Activated naive CD8-positive, alpha-beta T cell treated with anti-CD3 and anti-CD28 coated beads, Interleukin-2, amount 50 U/mL, for 24 hours (primary cell): ENCODE measurements around the gene TRPV3.

Experiments used
- ATAC-seq: fragments of 150-1000 bp; cut with Tn5 transposase; one replicate; pipeline ENCODE4 v1.10.0; 2021
- DNase-seq: peaks from one replicate; pipeline ENCODE4 v3.0.0; 2021
- H3K27ac Mint-ChIP-seq: one replicate; pipeline ENCODE4 v1.8.0; 2021; ENCODE audit warnings: mild to moderate bottlenecking, mixed read lengths
- H3K27me3 Mint-ChIP-seq: one replicate; pipeline ENCODE4 v1.8.0; 2021; ENCODE audit warnings: mixed read lengths
- H3K36me3 Mint-ChIP-seq: one replicate; pipeline ENCODE4 v1.8.0; 2021; ENCODE audit warnings: low read depth, mixed read lengths
- H3K4me1 Mint-ChIP-seq: one replicate; pipeline ENCODE4 v1.8.0; 2021; ENCODE audit warnings: mixed read lengths
- H3K4me3 Mint-ChIP-seq: one replicate; pipeline ENCODE4 v1.8.0; 2021; ENCODE audit warnings: mild to moderate bottlenecking, moderate library complexity, mixed read lengths
- H3K9me3 Mint-ChIP-seq: one replicate; pipeline ENCODE4 v1.8.0; 2021; ENCODE audit warnings: mixed read lengths

TRPV3 gene

DNA sequence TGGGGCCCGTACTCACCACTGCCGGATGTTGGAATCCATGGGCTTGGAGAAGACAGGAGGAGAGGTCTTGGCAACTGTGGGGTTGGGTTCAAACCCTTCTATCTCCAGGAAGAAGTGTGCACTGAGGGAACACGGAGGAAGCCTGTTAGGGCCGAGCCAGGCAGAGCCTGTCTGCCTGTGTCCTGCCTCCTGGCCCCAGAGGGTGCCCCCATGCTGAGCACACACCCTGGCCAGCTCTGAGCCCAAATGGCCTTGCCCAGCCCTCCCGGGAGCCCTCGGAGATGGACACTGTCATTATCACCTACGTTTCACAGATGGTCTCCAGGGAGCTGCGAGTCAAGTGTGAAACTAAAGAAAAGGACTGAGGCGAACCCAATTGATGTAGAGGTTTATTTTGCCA is 12.5 kb downstream of the TRPV3 start:
- H3K9me3 Mint-ChIP-seq, result peaks cover 3% of the 10 kb centered on the region
- DNase-seq, result no peak
- H3K36me3 Mint-ChIP-seq, result no peaks in the 10 kb centered on the region
- ATAC-seq, result no peak
- H3K27ac Mint-ChIP-seq, result no peak overlapping the region
- no peak overlapping the region for H3K4me3 Mint-ChIP-seq
- H3K4me1 Mint-ChIP-seq, result no peaks in the 10 kb centered on the region
- peaks cover 11% of the 10 kb centered on the region for H3K27me3 Mint-ChIP-seq

DNA sequence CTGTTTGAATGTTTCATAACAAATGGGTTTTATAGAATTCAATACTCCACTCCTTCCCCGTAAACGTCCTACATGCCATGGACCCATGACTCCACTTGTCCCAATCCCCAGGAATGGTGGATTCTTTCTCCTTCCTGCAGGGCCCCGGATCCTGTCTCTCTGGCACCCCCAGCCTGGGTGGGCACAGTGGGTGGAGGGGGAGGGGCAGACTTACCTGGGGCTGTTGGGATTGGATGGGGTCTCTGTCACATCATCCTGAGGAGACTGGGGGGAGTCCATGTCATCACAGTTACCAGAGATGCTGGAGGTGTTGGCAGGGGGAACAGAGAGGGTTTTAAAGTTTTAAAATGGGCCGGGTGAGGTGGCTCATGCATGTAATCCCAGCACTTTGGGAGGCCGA is 13.2 kb downstream of the TRPV3 start:
- Mint-ChIP-seq H3K4me3 (no peak overlapping the region), H3K9me3 (peaks cover 2% of the 10 kb centered on the region), H3K36me3 (no peaks in the 10 kb centered on the region), H3K4me1 (no peaks in the 10 kb centered on the region), H3K27me3 (peaks cover 6% of the 10 kb centered on the region), H3K27ac (no peak overlapping the region)
- DNase-seq (no peak), ATAC-seq (no peak)

DNA sequence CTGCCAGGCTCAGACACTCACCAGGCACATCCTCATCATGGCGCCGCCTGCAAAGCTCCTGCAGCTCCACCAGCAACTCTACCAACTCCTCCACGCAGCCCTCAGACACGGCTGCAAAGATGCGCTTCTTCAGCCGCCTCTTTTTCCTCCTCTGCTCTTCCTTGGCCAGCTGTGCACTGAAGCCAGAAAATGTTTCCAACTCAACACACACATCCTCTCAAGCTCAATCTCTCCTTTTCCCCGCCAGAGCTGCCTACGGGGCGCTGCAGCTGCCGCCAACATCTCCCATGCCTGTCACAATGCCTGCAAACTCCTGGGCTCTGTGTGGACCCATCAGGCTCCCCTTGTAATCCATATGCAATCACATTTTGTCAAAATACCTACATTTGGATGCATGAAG is 14.2 kb downstream of the TRPV3 start:
- no peaks in the 10 kb centered on the region for H3K4me1 Mint-ChIP-seq
- no peak overlapping the region for H3K27ac Mint-ChIP-seq
- DNase-seq, result no peak
- peaks cover 5% of the 10 kb centered on the region for H3K27me3 Mint-ChIP-seq
- H3K4me3 Mint-ChIP-seq, result no peak overlapping the region
- ATAC-seq, result no peak
- no peaks in the 10 kb centered on the region for H3K36me3 Mint-ChIP-seq
- no peaks in the 10 kb centered on the region for H3K9me3 Mint-ChIP-seq

DNA sequence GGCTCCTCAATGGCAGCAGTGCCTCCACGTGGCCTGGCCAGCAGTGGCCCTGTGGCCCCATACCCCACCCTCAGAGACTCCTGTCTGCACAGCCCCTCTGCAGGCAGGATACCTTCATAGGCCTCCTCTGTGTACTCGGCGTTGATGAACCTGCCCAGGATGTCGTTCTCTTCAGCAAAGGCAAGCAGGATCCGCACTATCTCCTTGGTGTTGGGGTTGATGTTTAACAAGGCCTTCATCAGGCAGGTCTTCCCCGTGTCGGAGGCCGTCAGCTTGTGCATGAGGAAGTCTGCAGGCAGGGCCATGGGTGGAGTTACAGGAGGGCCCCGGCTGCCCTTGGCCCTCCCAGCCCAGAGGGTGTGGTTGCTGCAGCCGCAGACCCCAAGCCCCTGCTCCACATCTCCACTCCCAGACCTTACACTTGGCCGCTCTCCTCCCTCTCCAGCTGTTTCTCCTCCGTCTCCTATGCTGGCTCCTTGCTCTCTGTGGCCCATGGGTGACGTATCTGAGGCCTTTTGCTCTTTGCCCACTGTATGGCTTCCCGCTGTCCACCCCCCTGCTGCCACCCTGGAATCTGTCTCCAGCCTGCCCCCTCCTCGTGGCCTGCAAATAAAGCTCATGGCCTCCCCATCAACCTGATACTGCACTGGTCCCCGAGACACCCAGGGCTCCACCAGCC is 15.1 kb downstream of the TRPV3 start:
- Mint-ChIP-seq H3K4me3 (no peak overlapping the region), H3K27ac (no peak overlapping the region), H3K27me3 (peaks cover 5% of the 10 kb centered on the region), H3K9me3 (no peaks in the 10 kb centered on the region), H3K36me3 (no peaks in the 10 kb centered on the region), H3K4me1 (no peaks in the 10 kb centered on the region)
- ATAC-seq (no peak), DNase-seq (no peak)

DNA sequence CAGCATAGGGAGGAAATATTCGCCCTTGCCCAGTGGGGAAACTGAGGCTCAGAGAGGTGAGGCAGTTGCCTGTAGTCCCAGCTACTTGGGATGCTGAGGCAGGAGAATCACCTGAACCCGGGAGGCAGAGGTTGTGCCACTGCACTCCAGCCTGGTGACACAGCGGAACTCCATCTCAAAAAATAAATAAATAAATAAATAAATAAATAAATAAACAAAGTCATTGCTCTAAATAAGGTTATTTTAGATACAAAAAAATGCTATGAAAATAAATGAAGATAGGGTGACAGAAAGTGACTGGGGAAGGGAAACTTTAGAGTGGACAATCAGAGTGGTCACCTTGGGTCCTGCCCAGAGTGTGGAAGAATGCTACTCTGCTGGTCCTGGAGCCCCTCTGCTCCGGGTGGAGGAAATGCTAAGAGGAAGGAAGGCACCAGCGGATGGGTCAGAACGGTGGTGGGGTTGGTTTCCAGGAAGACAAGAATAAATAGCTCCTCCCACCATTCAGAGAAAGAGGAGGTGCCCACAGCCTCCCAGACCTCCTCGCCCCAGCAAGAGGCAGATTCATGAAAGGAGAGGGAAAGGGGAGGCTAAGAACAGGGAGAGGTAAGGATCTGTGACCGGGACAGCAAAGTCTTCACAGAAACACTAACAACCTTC is 17.6 kb downstream of the TRPV3 start:
- Mint-ChIP-seq H3K36me3 (no peaks in the 10 kb centered on the region), H3K27ac (no peak overlapping the region), H3K27me3 (peaks cover 5% of the 10 kb centered on the region), H3K9me3 (no peaks in the 10 kb centered on the region), H3K4me3 (no peak overlapping the region), H3K4me1 (peaks cover 2% of the 10 kb centered on the region)
- ATAC-seq (no peak), DNase-seq (no peak)

DNA sequence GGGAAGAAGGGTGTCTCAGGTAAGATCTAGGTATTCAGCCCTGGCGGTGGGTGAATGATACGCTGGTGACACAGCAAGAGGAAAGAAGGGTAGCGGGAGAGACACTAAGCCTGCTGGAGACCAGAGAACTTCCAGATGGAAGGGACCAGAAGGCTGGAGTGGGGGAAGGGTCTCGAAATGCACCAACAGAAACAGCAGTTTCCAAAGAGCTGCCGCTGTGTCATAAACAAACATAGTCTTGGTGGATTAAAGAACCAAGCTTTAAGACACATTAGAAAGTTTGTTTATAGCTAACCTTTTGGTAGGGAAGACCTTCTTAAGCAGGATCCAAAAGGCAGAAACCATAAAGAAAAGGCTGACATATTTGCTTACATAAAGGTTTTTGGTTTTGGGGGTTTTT is 20.9 kb downstream of the TRPV3 start:
- no peaks in the 10 kb centered on the region for H3K36me3 Mint-ChIP-seq
- H3K27me3 Mint-ChIP-seq, result no peaks in the 10 kb centered on the region
- peaks cover 6% of the 10 kb centered on the region for H3K4me1 Mint-ChIP-seq
- ATAC-seq (no peak), DNase-seq (no peak)
- no peak overlapping the region for H3K27ac Mint-ChIP-seq
- no peak overlapping the region for H3K4me3 Mint-ChIP-seq
- no peaks in the 10 kb centered on the region for H3K9me3 Mint-ChIP-seq

DNA sequence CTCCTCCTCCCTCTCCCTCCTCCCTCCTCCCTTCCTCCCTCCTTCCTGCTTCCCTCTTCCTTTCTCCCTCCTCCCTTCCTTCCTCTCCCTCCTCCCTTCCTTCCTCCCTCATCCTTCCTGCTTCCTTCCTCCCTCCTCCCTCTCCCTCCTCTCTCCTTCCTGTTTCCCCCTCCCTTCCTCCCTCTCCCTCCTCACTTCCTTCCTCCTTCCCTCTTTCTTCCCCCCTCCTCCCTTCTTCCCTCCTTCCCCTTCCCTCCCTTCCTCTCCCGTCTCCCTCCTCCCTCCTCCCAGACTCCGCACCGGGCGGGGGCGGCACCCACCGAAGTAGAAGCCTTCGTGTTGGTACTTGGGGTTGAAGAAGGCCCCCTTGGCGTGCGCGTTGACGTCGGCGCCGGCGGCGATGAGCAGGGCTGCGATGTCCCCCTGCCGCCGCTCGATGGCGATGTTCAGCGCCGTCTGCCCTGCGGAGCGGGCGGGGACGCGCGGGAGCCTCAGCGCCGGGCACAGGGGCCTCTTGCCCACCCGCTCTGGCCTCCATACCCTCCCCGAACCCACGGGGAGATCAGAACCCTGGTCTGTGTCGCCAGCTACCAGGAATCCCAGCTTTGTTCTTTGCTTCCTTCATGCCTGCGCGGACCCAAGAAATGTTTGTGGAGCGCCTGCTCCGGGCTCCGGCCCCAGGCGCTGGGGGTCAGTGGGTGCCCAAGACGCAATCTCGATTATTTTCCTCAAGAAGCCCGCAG is 22.2 kb downstream of the TRPV3 start:
- Mint-ChIP-seq H3K27ac (no peak overlapping the region), H3K9me3 (no peaks in the 10 kb centered on the region), H3K36me3 (no peaks in the 10 kb centered on the region), H3K4me3 (peak overlapping the region; percentile 57), H3K27me3 (no peaks in the 10 kb centered on the region), H3K4me1 (peaks cover 6% of the 10 kb centered on the region)
- ATAC-seq (peak; percentile 73), DNase-seq (peak; percentile 77)

DNA sequence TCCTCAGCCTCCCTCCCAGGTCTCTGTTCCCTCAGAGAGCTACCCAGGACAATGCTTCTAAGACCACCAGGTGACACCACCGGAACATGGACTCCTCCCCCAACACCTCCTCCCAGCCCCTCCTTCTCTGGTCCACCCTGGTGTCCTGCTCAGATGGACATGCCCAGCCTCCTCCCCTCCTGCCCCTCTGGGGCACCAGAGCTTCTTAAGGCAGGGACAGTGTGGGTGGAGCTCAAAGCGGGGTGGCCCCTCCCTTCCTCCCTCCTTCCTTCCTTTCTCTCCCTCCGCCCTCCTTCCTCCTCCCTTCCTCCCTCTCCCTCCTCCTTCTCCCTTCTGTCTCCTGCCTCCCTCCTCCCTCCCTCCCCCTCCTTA is 22.7 kb downstream of the TRPV3 start:
- H3K9me3 Mint-ChIP-seq, result no peaks in the 10 kb centered on the region
- no peak overlapping the region for H3K4me3 Mint-ChIP-seq
- H3K36me3 Mint-ChIP-seq, result no peaks in the 10 kb centered on the region
- H3K4me1 Mint-ChIP-seq, result peaks cover 6% of the 10 kb centered on the region
- DNase-seq, result no peak
- ATAC-seq, result no peak
- no peak overlapping the region for H3K27ac Mint-ChIP-seq
- no peaks in the 10 kb centered on the region for H3K27me3 Mint-ChIP-seq

DNA sequence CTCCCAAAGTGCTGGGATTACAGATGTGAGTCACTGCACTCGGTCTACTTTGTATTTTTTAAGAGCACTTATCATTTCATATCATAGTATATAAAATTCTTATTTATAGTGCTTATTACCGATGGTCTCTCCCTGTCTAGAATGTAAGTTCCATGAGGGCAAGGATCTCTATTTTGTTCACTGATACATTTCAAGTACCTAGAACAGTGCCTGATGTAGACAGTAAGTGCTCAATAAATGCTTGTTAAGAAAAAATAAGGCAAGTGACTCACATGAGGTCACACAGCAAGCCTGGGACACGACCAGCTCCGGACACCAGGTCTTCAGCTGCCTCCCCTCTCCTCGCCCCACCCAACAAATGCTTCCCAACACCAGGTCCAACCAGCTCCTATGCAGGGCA is 23.9 kb downstream of the TRPV3 start:
- H3K9me3 Mint-ChIP-seq, result no peaks in the 10 kb centered on the region
- H3K4me1 Mint-ChIP-seq, result peaks cover 6% of the 10 kb centered on the region
- H3K27ac Mint-ChIP-seq, result no peak overlapping the region
- H3K27me3 Mint-ChIP-seq, result no peaks in the 10 kb centered on the region
- ATAC-seq (no peak), DNase-seq (no peak)
- no peaks in the 10 kb centered on the region for H3K36me3 Mint-ChIP-seq
- no peak overlapping the region for H3K4me3 Mint-ChIP-seq

DNA sequence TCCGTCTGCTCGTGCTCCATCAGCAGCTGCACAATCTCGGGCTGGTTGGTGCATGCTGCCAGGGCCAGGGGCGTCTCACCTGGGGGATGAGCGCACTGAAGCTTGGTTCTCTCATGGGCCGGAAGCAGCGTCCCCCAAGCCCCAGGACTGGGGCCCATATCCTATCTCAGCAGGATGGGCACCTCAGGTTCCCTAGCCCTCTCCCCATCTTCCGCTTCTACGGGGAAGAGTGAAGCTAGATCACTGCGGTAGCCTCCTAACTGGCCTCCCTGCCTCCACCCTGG is 24.8 kb downstream of the TRPV3 start:
- Mint-ChIP-seq H3K27me3 (no peaks in the 10 kb centered on the region), H3K4me3 (no peak overlapping the region)

DNA sequence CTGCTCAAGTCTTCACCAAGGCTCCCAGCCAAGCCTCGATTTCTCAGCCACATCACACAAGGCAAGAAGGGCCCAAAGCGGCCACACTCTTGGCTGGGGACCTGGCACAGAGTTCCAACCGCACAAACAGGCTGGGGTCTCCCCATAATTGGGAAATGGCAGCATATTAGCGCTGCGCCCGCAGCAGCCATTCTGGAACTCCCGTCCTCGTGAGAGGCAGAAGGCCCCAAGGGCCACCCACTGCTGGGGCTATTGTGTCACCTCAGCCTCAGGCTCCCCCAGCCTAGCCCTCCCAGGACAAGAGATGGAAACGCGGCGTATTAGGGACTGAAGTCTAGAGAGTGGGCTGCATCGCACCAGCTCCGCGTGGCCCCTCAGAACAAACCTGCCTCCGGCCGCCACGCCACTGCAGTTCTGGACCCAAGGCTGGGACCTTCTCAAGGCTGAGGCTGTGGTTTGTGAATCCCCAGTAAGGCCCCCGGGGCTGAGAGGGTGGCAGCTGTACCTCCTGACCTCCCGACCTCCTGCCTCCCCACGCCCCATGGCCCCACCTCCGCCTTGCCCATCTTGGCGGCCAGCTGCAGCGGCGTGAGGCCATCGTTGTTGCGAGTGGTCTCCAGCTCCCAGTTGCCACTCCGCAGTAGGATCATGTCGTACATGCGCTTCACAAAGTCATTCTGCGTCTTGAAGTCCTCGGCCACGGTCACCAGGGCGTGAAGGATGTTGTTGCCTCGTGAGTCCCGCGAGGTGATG is 25.3 kb downstream of the TRPV3 start:
- Mint-ChIP-seq H3K27me3 (no peaks in the 10 kb centered on the region), H3K4me1 (peaks cover 6% of the 10 kb centered on the region), H3K27ac (no peak overlapping the region), H3K9me3 (no peaks in the 10 kb centered on the region), H3K36me3 (no peaks in the 10 kb centered on the region), H3K4me3 (no peak overlapping the region)
- DNase-seq, result no peak
- no peak for ATAC-seq

More for the DNA sequence above, 24.8 kb downstream of the TRPV3 start:
- H3K4me1 Mint-ChIP-seq, result peaks cover 6% of the 10 kb centered on the region
- ATAC-seq (no peak), DNase-seq (no peak)
- no peaks in the 10 kb centered on the region for H3K36me3 Mint-ChIP-seq
- H3K27ac Mint-ChIP-seq, result no peak overlapping the region
- no peaks in the 10 kb centered on the region for H3K9me3 Mint-ChIP-seq

DNA sequence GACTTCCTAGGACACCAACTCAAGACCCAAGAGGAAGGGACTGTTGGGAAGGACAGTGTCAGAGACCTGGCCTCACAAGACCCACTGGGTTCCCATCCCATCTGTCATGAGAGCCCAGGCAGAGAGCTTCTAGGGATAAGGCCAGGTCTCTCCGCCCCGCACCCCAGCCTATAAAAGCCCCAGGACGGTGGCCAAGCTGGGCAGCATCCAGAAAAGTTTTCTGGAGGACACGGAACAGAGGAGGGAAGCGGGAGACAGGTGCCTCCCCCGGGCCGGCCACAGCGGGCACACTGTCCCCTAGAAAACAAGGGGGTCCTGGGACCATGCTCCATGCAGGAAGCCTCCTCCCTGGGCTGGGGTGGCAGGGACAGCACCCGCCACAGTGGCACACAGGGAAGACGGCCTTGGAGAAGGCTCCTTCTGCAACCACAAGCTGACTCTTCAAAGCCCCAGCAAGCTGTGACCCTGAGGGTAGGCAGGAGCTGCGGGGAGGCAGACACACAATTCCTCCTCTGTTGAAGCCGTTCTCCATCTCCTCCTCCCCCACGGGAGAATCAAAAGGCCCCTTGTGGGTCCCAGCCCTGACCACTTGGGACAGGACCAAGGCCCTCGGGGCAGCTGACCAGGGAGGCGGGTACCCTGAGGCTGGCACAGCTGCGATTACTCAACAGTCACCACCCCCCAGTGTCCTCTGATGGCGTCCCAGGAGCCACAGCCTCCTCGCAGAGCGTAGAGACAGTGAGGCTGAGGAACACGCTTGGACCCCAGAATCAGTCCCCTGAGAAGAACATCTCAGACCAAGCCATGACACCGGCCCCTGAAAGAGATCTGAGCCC is 26.1 kb downstream of the TRPV3 start:
- ATAC-seq, result no peak
- no peaks in the 10 kb centered on the region for H3K9me3 Mint-ChIP-seq
- no peak overlapping the region for H3K4me3 Mint-ChIP-seq
- no peak overlapping the region for H3K27ac Mint-ChIP-seq
- H3K27me3 Mint-ChIP-seq, result no peaks in the 10 kb centered on the region
- DNase-seq, result no peak
- H3K4me1 Mint-ChIP-seq, result peaks cover 6% of the 10 kb centered on the region
- H3K36me3 Mint-ChIP-seq, result no peaks in the 10 kb centered on the region

DNA sequence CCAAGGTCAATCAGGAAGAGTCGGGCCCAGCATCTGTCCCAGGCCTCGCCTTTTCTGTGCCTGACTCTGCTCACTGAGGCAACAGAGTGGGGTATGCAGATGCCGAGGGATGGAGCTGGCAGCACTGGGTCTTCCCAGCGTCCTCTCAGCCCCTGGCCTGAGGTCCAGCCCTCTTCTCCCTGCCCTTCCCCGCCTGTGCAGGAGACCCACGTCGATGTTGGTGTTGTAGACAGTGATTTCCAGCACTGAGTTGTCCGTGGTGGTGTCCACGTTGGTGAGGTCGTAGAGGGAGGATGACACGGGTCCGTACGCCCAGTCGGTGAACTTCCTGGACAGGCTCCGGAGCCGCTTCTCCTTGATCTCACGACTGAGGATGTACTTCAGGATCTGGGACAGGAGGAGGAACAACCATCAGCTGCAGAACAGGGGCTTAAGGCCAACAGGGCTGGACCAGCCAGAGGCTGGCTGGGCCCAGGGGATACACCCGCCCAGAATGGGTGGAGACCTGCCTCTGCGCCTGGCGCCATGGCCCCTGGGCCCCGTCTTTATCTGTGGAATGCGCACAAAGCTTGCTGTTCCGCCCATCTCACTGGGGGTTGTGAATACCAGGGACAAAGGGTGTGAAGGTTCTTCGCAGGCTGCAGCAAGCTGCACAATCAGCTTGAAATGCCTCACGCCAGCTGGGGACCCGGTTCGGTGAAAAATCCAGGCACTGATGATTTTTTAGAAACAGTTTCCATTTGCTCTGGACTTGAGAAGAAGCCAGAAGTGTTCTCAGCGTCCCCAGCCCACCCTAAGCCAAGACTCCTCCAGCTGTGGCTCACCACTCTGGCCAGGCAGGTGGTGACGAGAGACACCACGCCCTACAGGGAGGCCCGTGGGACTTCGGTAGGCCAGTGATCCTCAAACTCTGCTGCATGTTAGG is 27.5 kb downstream of the TRPV3 start:
- H3K4me3 Mint-ChIP-seq, result no peak overlapping the region
- H3K27me3 Mint-ChIP-seq, result no peaks in the 10 kb centered on the region
- no peak overlapping the region for H3K27ac Mint-ChIP-seq
- peaks cover 4% of the 10 kb centered on the region for H3K4me1 Mint-ChIP-seq
- DNase-seq (no peak), ATAC-seq (no peak)
- H3K9me3 Mint-ChIP-seq, result no peaks in the 10 kb centered on the region
- no peaks in the 10 kb centered on the region for H3K36me3 Mint-ChIP-seq
